GM19035 (cell line): ENCODE measurements around the gene ATP9A.

ENCODE experiments used
- ATAC-seq: cut with Tn5 transposase; IDR thresholded peaks from one replicate; pipeline ENCODE4 v1.9.1; 2021; ENCODE audit not compliant: unreplicated experiment

The ATP9A gene

GRCh38 chr20:51609251-51609650 lies 158.9 kb downstream of the ATP9A start:
- ATAC-seq: no peak

DNA sequence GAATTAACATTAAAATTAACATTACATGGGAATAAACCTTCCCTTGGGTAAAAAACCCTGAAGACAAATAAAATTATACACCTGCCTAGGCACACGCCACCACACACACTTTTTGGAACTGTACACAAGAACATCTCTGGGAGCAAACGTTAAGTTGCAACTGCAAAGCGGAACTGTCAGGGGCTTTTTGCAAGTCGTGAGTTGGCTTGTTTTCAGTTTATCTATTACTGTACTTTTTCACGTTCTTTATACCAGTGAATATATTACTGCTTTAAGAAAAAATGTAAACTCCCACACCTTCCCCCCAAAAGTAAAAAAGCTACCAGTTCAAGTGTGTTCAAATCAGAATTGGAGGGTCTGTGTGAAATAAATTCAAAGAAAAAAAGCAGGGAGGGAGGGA lies 160.1 kb downstream of the ATP9A start:
- no peak for ATAC-seq

GRCh38 chr20:51607170-51607569 lies 161.0 kb downstream of the ATP9A start:
- no peak for ATAC-seq

DNA sequence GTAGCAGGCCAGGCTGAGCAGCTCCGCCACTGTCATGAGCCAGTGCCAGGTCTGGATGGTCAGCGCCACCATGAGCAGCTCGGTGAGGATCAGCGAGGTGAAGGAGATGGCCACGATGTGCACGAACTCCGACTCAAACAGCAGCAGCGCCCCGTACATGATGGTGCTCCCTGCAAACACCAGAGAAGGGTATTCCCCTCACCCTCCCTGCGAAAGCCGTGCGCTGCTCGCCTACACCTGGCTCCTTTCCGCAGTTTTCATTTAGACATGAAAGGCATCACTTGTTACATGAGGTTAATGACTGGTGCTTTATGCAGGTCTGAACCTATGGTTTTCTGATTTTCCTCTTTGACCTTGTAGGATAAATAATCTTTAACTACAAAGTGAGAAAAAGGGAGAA lies 163.3 kb downstream of the ATP9A start:
- ATAC-seq: no peak

DNA sequence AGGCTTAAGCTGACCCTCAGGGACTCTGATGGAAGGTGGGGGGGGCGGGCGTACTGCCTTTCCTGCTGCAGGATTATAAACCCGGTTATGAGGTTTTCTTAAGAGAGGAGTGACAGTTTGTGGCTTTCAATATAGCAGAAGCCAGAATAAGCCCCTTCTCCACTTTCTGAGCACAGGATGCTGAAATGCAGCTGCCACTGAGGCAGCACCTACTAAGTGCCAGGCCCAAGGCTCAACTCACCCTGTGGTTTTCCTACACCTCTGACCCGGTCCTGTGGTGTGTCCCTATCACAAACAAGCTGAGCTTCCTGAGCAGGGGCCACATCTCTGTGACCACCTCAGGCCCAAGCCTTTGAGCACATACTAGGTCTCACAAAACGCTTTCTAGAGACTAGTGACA lies 166.1 kb downstream of the ATP9A start:
- ATAC-seq: no peak

- ATAC-seq: no peak
Measured at GRCh38 chr20:51600950-51601349, 167.2 kb downstream of the ATP9A start.

- no peak for ATAC-seq
Measured at GRCh38 chr20:51600016-51600420, 168.2 kb downstream of the ATP9A start.

DNA sequence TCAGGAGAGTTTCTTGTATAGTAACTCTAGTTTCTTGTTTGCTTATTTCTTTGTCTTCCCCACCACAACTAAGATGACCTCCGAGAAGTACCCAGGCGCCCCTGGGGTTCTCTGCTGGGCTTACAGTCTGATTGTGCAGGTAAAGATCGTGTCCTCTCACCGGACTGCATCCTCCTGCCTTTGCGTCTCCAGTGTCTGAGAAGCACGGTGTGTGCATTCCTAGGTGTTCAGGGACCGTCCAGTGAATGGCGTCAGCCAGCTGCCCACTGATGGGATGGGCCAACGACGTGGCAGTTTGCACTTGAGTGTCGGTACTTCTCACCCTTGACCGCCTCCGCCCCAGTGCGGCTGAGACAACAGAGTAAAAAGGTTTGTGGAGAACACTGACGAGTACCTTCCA lies 169.6 kb downstream of the ATP9A start:
- no peak for ATAC-seq

DNA sequence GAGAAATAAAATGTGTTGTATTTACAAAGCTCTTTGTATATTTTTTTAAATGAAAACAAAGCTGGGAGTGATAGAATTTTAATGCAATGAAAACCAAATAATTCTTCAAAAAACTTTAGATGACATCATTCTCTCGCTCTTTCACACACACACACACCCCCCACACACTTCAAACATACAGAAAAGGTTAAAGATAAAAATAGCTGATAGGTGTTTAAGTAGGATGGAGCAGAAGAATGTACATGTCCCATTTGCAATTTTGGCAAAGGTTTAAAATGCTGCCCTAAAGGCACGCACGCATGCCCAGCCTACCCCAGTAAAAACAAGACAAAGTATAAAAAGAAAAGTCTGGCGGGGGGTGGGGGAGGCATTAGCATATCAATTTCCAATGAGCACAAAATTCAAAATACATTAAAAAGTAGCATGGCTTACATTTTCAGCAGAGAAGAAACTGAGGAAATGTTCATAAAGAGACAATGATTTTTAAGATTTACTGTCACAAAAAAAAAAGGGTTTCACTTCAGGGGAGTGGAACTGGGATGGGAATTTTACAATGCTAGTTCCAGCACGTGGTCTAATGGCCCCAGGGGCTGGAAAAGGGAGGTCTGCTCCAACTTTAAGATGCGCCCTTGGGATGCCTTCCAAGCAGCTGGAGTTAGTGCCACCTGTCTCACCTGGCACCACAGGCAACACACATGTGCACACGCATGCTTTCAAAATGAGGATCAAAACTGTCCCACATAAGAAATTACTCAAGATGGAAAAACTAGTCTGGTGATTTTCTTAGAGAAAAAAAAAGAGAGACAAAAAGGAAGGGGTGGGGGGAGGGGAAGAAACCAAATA lies 170.6 kb downstream of the ATP9A start:
- no peak for ATAC-seq

DNA sequence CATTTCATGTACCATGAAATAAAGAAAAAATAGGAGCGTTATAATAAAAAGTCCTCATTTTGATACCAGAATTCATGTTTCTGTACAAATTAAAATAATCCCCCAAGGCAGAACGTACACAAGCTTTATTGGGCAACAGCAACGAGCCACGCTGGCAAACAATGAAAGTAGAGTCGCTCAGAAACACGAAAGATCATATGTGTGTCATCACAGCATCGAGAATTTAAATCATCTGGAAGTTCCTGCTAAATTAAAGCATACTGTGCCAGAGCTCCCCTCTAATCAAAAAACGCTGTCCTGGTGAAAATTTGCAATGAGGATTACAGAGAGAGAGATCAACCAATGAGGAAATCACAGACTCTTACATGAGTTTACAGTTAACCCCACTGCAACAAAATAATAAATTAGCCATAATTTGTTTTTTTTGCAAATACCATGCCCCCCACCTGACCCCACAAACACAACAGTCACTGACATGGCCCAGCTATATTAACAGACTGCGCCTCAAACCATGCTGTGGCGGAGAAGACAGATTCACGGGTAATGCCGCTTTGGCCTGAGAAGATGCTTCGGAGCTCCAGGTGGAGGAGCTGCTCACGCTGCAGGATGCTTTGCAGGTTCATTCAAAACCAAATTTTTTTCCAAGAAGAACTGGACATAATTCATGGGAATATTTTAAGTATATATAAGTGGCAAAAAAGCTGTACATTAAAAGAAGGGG lies 171.4 kb downstream of the ATP9A start:
- ATAC-seq: no peak

DNA sequence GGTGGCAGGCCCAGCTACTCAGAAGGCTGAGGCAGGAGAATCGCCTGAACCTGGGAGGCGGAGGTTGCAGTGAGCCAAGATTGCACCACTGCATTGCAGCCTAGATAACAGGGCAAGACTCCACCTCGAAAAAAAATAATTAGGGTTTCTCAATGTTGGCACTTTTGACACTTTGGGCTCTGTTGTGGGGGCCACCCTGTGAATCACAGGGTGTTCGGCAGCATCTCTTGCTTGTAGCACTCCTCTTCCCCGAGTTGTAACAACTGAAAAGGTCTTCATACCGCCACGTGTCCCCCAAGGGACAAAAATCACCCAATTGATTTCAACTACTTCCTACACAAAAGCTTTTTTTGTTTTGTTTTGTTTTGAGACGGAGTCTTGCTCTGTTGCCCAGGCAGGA lies 172.4 kb downstream of the ATP9A start:
- ATAC-seq: no peak

GRCh38 chr20:51595058-51595532 lies 173.1 kb downstream of the ATP9A start:
- peak; percentile 95 for ATAC-seq

- no peak for ATAC-seq
Measured at GRCh38 chr20:51594236-51595057, 173.7 kb downstream of the ATP9A start.

GRCh38 chr20:51593584-51593983 lies 174.6 kb downstream of the ATP9A start:
- ATAC-seq: no peak

GRCh38 chr20:51592564-51592963 lies 175.6 kb downstream of the ATP9A start:
- ATAC-seq: no peak

DNA sequence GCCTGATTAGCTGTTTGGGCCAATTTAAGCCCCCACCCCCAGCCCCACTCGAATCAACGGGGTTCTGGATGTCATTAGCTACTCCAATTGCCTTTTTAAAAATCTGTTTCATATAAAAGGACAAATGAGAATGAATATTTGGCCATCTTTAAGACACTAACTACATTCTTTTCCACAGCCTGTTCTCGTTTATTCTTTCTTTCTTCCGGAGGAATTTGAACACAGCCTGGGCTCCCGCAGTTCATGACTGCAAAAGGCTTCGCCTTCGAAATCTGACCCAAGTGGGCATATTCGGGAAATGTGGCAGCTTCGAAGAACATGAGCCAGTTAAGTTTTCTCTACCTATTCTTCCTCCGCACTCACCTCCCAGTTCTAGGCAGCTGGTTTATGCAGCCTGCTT lies 176.3 kb downstream of the ATP9A start:
- no peak for ATAC-seq

GRCh38 chr20:51588762-51589161 lies 179.4 kb downstream of the ATP9A start:
- ATAC-seq: no peak

GRCh38 chr20:51587145-51587544 lies 181.0 kb downstream of the ATP9A start:
- ATAC-seq: no peak

DNA sequence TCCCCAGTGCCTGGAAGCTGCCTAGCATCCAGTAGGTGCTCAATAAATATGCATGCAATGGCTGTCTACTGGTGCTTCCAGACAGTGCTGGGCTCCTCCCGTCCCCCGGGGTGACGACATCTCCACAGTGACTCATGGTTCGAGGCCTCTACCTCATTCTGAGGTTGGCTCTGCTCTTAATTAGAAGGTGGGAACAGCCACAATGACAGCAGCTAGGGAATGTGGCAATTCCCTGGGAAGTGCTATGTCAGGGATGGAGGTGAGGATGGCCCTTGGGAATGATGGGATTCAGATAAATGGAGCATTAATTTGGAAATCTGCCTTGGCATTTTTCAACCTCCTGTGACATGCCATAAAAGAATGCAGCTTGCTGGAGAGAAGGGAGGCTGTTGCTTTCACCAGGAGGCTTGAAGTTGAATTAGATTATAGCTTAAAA lies 182.2 kb downstream of the ATP9A start:
- ATAC-seq: no peak

DNA sequence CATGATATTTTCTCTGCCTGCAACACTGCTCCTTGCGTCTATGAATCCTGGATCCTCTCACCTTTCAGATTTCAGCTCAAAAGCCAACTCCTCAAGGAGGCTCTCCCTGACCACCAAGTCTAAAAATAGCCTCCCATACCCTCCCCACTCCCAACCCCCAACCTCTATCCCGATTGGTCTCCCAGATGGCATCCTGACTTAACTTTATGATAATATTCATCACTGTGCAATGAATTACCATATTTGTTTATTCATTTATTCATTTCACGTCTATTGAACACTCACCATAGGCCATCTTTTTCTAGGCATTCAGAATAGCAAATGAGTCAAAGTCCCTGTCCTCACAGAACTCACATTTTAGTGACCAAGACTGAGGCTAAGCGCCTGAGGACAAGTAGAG lies 183.0 kb downstream of the ATP9A start:
- no peak for ATAC-seq

GRCh38 chr20:51584737-51585136 lies 183.5 kb downstream of the ATP9A start:
- ATAC-seq: no peak
